GM21367 (cell line): ENCODE measurements around the gene ABCC9.

ENCODE experiments used
- ATAC-seq: cut with Tn5 transposase; IDR thresholded peaks from one replicate; pipeline ENCODE4 v1.9.1; 2021; ENCODE audit not compliant: unreplicated experiment

Gene ABCC9

DNA sequence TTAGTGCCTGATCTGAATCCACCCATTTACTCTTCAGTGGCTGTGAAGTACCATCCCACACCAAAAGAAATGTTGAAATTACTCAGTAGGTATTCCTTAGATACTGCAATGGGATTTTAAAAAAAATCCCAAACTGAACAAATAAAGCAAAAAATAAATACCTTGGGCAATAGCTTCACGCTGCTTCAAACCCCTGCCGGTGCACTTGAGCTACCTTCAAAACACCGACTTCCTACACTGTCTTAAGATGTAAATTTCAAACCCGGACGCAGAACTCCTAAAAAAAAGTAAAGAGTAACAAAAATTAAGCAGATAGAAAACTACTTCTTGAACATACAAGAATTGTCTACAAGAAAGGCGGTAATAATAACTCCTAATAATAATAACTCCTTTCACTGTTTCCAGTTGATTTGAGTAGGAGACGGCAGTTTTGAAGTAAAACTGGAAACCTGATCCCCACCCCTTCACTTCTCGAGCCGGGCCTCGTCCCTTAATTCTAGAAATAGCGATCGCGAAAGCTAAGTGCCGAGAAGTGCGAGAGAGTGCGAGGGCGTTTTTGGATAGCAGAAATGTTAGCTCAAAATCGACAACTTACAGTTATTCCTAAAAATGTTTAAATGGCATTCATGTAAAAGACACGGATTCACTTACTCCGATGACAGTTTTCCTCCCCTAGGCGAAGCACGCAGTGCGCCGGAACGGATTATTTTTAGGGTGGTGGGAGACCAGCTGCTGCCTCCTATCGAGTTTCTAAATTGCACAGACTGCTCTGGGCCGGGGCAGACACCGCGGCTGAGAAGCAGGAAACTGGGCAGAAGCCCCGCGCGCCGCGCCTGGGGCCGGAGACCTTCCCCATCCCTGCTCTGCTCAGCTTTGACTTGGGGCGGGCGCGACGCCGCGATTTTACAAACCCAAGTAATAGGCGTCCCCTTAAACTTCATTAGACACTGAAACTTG, at the start of gene ABCC9:
Gene ABCC9 (minus strand): TSS at position 878 of the 957 bp plus-strand sequence. CDS start 4,752 bp downstream, outside the sequence.
- no peak for ATAC-seq

DNA sequence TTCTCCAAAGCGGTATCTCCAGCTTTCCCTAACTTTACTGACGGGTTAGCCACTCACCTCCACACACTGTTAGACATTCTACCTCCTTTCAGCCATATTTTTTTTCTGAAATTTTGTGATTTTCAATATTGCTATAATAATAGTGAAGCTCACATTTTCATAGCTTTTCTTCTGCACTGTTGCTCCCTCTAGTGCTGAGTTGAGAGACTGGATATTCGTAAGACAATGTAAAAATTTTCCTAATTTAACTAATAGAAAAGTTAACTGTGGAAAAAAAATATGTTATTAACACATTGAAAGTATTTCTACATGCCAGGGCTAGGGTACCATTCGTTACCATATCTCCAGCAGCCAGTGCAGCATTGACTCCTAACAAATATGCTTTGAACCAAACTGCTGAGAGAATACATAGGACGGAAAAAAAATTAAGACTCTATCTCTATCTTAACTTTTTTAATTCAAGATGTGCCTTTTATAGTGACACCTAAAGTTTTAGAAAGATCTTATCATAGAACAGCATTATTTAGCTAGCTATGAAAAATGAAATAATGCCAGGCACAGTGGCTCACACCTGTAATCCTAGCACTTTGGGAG, 48.7 kb upstream of the ABCC9 start:
- no peak for ATAC-seq

DNA sequence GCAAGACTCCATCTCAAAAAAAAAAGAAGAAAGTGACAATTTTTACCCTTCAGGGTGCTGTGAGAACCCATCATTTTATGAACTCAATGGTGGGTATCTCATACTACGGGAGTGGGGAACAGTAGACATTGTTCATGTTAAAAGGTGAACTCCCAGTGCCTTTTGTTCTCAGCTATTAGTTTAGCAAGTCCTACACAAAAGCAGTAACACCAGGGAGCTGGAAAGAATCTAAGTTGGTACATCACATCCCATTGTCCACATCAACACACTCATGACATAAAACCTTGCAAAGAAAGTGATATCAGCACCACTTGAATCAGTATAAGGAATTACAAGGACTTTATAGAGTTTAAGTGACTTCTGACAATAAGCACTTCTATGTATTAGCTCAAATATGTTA, 47.4 kb upstream of the ABCC9 start:
- no peak for ATAC-seq

DNA sequence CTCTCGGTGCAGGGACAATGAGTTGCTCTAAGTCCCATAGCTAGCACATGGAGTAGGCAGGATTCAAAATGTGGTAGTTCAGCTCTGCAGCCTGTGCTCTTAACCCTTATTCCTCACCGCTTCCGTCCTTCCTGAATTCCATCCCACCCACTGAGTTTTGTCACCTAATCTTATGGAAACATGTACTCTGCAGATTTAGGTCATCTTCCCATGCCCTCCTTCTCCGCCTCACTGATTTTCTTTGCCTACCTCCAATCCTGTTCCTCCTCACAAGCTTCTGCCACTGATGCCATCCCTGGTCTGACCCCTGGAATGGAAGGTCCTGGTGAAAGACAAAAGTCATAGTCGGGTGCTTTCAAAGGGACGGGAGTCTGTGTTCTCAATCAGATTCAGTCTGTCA, 46.5 kb upstream of the ABCC9 start:
- no peak for ATAC-seq

DNA sequence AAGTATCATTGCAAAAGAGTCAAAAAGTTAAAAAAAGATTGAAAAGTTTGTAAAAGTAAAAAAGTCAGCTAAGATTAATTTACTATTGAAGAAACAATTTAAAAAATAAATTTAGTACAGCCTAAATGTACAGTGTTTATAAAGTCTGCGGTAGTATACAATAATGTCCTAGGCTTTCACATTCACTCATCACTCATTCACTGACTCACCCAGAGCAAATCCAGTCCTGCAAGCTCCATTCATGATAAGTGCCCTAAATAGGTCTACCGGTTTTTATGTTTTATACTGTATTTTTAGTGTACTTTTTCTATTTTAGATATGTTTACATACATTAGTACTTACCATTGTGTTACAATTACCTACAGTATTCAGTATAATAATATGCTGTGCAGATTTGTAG, 43.9 kb upstream of the ABCC9 start:
- ATAC-seq = no peak

DNA sequence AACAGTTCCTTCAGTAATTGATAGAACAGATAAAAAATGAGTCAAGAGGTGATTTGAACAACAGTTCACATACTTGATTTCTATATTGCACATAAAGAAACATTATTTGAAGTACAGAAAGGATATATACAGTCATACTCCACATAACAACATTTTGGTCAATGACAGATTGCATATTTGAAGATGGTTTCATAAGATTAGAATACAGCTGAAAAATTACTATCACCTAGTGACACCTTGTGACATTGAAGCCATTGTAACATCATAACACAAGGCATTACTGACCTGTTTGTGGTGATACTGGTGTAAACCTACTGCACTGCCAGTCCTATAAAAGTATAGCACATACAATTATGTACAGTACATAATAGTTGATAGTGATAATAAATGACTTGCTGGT, 43.1 kb upstream of the ABCC9 start:
- no peak for ATAC-seq

DNA sequence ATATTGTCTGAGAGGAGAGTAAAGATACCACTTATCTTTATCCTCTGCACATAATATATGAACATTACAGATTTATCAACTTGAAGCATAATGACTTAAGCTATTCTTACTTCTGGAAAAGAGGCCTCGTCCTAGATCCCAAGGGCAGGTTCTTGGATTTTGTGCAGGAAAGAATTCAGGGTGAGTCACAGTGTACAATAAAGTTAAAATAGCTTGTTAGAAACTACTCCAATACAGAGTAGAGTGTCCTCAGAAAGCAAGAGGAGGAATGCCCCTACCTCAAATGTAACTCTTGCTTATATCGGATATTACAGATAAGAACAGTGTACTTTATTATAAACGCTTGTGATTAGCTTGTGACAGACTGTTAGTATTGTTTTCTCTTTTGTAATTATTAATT, 41.9 kb upstream of the ABCC9 start:
- ATAC-seq = no peak

DNA sequence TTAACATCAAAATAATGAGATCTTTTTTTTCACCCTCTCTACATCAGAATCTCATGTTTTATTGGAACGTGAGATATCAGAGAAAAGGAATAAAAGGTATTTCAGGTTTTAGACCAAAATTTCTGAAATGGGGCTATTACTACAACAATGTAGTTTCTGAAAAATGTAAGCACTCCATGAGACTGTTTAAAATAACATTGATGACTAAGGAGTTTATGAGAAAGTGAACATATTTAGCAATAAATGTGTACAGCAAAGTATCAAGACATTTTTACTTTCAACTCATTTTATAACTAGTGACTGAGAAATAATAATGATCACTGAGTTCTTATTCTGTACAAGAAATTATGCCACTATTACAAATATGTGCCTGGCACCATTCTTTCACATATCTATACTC, 39.3 kb upstream of the ABCC9 start:
- ATAC-seq = no peak

DNA sequence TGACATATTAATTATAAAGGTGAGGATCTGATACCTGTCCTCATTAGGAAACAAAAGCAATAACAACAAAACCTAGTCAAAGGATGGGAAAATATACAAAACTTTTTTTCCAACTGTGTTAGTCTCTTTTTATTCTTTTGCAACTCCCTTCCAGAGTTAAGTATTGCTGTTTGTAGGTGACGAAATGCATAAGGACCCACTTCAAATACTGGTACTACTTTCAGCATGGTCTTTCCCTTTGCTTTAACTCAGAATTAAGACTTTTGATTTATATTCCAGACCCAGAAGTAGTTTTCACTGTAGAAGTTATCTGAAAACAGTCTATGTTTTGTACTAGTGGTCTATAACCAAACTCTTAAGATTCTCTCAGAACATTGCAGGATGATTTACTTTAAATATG, 34.1 kb upstream of the ABCC9 start:
- ATAC-seq = no peak

DNA sequence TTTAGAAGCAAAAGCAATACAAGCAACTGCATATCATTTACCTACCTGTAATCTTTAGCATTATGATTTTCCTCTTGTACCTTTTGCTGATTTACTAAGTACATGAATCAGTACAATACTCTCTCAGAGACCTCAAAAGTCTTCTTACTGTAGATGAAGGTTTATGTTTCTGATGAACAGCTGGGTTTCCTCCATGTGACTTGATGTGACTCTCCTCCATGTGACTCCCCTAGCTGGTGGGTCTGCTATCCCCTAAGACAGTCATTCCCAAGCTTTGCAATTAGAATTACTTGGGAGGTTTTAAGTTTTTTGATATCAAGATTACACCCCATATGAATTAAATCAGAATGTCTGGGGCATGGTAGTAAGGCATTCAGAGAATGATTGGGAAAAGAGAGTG, 32.0 kb upstream of the ABCC9 start:
- no peak for ATAC-seq

DNA sequence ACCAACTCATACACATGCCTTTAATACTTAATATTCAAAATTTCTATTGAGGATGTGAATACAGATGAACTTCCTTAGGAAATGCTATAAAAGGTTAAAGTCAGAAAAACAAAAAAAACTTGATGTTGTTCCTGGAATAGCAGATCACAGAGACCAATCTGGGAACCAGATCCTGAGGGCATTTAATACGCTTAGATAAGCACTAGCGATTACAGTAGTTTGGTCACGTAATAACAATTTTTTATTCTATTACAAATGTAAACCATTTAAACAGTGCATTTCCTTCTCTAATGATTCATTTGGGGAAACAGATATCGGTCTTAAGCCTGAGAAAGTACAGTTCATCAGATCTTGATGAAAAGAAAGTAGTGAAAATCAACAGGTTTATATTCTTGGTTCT, 30.8 kb upstream of the ABCC9 start:
- no peak for ATAC-seq

DNA sequence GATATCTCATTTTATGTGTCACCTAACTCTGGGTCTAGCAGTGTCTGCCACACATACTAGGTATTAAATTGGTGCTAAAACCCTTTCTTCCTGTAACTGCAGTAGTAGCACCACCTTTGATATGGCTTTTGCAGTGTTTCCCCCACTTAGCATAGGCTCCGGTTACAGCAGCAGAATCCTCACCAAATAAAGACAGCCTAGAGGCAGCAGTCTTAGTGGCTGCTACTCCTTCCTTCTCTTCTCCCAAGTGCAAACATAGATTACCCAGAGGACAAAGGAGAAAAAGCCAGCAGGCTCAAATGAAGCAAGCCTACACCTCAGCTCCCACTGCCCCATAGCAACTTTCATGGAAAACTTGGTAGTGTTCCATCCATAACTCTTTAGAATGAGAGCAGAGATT, 30.1 kb upstream of the ABCC9 start:
- no peak for ATAC-seq

DNA sequence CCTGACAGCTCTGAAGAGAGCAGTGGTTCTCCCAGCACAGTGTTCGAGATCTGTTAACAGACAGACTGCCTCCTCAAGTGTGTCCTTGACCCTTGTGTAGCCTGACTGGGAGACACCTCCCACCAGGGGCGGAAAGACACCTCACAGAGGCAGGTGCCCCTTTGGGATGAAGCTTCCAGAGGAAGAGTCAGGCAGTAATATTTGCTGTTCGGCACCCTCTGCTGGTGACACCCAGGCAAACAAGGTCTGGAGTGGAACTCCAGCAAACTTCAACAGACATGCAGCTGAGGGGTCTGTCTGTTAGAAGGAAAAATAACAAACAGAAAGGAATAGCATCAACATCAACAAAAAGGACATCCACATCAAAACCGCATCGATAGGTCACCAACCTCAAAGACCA, 21.6 kb upstream of the ABCC9 start:
- no peak for ATAC-seq

DNA sequence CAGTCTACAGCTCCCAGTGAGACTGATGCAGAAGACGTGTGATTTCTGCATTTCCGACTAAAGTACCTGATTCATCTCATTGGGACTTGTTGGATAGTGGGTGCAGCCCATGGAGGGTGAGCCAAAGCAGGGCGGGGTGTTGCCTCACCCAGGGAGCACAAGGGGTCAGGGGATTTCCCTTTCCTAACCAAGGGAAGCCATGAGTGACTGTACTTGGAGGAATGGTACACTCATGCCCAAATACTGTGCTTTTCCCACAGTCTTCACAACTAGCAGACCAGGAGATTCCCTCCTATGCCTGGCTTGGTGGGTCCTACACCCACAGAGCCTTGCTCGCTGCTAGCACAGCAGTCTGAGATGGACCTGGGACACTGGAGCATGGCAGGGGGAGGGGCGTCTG, 21.0 kb upstream of the ABCC9 start:
- ATAC-seq = no peak

DNA sequence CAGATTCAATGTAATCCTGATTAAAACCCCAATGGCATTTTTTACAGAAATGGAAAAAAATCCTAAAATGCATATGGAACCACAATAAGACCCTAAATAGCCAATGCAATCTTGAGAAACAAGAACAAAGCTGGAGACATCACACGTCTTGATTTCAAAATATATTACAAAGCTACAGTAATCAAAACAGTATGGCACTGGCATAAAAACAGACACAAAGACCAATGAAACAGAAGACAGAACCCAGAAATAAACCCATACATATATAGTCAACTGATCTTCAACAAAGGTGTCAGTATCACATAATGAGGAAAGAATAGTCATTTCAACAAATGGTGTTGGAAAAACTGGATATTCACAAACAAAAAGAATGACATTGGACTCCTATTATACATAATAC, 9.4 kb upstream of the ABCC9 start:
- no peak for ATAC-seq

DNA sequence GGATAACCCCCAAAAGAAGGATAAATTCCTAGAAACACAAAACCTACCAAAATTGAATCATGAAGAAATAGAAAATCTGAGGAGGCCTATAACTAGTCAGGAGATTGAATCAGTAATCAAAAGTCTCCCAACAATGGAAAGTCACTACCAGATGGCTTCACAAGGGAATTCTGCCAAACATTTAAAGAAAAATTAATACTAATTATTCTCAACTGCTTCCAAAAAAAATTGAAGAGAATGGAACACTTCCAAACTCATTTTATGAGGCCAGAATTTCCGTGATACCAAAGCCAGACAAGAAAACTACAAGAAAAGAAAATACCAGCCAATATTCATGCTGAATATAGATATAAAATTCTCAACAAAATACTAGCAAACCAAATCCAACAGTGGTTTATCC, 7.8 kb upstream of the ABCC9 start:
- ATAC-seq = no peak

DNA sequence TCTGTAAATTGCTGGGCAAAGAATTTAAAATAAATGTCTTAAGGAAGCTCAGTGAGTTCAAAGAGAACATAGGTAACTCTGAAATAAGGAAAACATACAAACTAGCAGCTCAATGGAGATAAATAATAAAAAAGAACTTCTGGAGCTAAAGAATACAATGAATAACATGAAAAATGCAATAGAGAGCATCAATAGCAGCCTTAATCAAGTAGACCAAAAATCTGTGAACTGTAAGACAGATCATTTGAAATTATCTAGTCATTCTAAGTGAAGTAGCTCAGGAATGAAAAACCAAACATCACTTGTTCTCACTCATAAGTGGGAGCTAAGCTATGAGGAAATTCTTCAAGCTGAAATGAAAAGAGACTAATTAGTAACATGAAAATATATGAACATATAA, 5.8 kb upstream of the ABCC9 start:
- ATAC-seq = no peak

DNA sequence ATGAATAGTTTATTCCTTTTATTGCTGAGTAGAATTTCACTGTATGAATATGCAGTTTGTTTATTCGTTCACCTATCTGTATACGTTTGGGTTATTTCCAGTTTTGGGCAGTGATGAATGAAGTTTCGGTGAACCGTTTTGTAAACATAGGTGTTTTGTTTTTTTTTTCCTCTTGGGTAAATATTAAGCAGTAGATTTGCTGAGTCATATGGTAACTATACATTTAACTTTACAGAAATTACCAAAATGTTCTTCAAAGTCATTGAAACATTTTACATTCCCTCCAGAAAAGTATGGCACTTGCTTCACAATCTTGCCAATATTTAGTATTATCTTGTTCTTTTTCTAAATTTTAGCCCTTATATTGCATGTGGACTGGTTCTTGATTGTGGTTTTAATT, 3.8 kb upstream of the ABCC9 start:
- ATAC-seq = no peak

DNA sequence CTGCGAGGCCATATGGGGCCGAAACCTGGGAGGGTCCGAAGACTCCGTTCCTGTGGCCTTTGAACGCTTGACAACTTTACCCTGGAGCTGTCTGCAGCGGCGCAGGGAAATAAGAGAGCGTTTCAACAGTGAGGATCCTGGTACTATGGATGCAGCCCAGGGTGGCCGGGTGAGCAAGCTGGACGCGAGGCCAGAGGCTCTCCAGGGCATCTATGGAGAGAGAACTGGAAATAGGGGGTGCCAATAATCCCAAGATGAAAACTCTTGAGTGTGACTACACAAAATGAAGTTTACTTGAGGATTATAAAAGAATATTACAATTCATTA, 1.1 kb upstream of the ABCC9 start:
- no peak for ATAC-seq

DNA sequence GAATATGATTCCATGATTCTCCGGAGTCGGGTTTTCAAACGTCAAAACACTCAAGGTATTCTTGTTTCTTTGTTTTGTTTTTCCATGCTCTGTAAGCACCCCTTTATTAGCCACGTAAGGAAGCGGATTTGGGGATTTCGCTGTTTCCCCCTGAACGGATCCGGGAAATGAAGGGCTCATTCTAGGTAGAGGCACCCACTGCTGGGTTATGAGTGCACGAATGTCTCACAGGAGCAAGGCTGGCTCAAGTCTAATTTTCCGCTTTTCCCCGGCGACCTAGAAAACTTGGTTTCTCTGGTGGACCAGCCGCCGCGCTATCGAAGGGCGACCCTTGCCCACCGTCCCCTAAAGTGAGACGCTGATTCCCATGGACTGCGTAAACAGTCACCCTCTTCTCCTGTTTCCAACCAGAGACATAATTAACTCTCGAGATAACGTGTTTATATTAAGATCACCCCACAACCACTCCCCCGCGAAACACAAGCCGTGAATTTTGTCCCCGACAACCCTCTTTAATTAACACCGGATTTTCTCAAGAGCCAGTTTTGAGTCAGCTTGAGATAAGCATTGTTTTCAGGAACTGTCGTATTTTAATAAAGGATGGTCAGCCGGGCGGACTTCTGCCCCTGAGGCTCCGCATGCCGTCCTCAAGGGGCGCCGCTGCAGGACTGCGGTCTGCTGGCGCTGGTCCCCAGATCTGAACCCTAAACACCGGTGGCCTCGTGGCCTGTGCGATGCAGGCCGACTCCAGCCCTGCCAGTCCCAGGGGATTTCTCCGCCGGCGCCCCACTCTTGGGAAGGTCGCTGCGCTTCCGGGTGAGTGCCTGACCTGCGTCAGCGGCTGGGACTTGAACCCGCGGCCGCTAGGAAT, 515 bp upstream of the ABCC9 start:
- ATAC-seq = no peak

DNA sequence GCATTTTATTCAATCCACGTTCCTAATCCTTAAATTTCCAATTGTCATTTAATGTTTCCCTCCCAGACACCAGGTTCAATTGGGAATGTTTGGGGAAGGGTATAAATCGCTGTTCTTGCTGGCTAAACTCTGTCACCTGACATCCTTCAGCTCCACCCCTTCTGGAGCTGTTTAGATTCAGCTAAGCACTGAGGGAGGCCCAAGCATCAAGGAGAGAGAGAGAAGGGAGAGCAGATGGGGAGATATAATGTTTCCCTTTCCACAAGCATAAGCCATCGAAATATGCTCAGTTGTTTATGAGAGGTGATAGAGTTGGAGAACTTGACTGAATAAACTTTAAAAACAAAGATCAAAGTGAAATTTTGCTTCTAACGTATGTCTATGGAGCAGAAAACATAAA, 1.8 kb downstream of the ABCC9 start:
- no peak for ATAC-seq

DNA sequence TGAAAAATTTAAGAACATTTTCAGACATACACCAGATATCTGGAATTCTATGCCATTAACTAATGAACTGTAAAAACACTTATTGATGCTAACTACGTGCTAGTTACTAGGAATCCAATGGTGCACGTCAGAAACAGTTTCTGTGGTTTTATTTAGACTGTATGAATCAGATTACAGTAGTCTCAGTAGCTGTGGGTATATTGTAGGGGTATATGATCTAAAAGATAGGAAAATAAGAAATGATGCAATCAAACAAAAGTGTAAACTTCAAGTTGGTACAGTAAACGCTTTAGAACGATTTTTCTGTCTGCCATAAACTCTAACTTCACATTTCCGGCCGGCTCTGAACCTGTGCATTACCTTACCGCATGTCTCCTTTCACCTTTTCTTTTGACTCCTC, 2.3 kb downstream of the ABCC9 start:
- no peak for ATAC-seq
